ENCODE data around the gene GRIN3B. TPM values are rescaled to one million over a fixed set of nuclear protein-coding genes. Genes with fewer than 3 reads are reported as not detected.

Gene GRIN3B
- total and polyA plus RNA-seq, 9 of the 15 experiments (the other 6 are each of a cell fraction or from before 2014, with no cell fraction given) = 0.06 to 0.95 (median 0.19) TPM; not detected in 6

DNA sequence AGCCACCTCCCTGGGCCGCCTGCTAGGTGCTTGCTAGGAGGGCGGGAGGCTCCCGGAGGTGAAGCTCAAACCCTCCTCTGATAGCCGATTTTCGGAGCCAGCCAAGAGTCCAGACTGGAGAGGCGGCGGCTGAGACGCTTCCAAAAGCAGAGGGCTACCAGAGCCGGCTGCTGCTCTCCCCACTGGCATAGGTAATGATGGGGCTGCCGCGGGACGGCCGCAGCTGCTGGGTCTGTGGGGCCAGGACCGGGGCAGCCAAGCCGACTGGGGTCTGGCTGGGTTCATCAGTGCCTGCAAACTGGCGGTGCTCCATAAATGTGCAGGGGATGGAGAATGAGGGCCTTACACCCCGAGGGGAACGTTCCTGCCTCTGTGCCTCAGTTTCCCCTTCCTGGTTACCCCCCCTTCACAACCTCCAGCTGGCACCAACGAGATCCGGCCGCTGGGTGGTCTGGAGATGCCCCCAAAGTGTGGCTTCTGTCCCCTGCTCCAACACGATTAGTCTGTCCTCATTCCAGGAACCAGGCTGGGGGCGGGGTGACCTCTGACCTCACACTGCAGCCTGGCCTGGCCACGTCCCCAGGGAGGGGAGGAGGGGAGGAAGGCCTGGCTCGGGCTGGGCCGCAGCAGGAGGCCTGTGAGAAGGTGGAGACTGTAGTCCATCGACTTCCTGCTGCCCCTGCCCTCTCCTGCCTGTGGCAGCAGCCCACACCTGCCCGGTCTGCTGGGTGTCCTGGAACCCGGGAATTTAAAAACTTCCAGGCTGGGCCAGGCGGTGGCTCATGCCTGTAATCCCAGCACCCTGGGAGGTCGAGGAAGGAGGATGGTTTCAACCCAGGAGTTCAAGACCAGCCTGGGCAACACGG lies 19.9 kb upstream of the GRIN3B start (continued):
- no peak for TF ChIP-seq HNRNPL (IDR thresholded peaks at IDR 0.05; ENCODE audit: low read depth, low read length)
- TF ChIP-seq DPF2 (IDR thresholded peaks at IDR 0.05) = peak; percentile 84
- 0 out of 2 replicates have a peak, but pooled peaks have one; percentile 16 for TF ChIP-seq ZNF124 (CRISPR knock-in tag; IDR thresholded peaks at IDR 0.05)
- TF ChIP-seq, protein P1, sequence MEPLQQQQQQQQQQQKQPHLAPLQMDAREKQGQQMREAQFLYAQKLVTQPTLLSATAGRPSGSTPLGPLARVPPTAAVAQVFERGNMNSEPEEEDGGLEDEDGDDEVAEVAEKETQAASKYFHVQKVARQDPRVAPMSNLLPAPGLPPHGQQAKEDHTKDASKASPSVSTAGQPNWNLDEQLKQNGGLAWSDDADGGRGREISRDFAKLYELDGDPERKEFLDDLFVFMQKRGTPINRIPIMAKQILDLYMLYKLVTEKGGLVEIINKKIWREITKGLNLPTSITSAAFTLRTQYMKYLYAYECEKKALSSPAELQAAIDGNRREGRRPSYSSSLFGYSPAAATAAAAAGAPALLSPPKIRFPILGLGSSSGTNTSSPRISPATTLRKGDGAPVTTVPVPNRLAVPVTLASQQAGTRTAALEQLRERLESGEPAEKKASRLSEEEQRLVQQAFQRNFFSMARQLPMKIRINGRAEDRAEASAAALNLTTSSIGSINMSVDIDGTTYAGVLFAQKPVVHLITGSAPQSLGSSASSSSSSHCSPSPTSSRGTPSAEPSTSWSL (CRISPR knock-in tag; IDR thresholded peaks at IDR 0.05; ENCODE audit: borderline replicate concordance) = no peak
- TF ChIP-seq KLF6 (CRISPR knock-in tag; IDR thresholded peaks at IDR 0.05; ENCODE audit: borderline replicate concordance) = no peak
- no peak for TF ChIP-seq GTF2F1 (IDR thresholded peaks at IDR 0.05; ENCODE audit: low read depth, low read length)
- TF ChIP-seq, protein P2, sequence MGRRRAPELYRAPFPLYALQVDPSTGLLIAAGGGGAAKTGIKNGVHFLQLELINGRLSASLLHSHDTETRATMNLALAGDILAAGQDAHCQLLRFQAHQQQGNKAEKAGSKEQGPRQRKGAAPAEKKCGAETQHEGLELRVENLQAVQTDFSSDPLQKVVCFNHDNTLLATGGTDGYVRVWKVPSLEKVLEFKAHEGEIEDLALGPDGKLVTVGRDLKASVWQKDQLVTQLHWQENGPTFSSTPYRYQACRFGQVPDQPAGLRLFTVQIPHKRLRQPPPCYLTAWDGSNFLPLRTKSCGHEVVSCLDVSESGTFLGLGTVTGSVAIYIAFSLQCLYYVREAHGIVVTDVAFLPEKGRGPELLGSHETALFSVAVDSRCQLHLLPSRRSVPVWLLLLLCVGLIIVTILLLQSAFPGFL (CRISPR knock-in tag; IDR thresholded peaks at IDR 0.05) = no peak
- no peak for TF ChIP-seq ARID2 (IDR thresholded peaks at IDR 0.05)
- no peak for TF ChIP-seq FOXM1 (IDR thresholded peaks at IDR 0.05; ENCODE audit: low read depth)
- TF ChIP-seq FOXM1 (CRISPR knock-in tag; IDR thresholded peaks at IDR 0.05; ENCODE audit: low read depth) = no peak
- no peak for TF ChIP-seq EWSR1 (IDR thresholded peaks at IDR 0.05; ENCODE audit: borderline replicate concordance, low read depth, partially characterized antibody)
- no peak for TF ChIP-seq ZNF133 (CRISPR knock-in tag; IDR thresholded peaks at IDR 0.05)
- 0 out of 2 replicates have a peak, but pooled peaks have one; percentile 29 for TF ChIP-seq DIDO1 (tag; IDR thresholded peaks at IDR 0.05; ENCODE audit: low read depth)
- TF ChIP-seq, protein P3, sequence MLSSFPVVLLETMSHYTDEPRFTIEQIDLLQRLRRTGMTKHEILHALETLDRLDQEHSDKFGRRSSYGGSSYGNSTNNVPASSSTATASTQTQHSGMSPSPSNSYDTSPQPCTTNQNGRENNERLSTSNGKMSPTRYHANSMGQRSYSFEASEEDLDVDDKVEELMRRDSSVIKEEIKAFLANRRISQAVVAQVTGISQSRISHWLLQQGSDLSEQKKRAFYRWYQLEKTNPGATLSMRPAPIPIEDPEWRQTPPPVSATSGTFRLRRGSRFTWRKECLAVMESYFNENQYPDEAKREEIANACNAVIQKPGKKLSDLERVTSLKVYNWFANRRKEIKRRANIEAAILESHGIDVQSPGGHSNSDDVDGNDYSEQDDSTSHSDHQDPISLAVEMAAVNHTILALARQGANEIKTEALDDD (IDR thresholded peaks at IDR 0.05) = no peak
- TF ChIP-seq KAT8 (IDR thresholded peaks at IDR 0.05; ENCODE audit: low read depth) = no peak
- no peak for TF ChIP-seq SLC30A9 (CRISPR knock-in tag; IDR thresholded peaks at IDR 0.05)
- no peak for TF ChIP-seq SREBF1 (IDR thresholded peaks at IDR 0.05; ENCODE audit: borderline replicate concordance, low read depth, low read length)
- TF ChIP-seq CBX2 (IDR thresholded peaks at IDR 0.05; ENCODE audit: insufficient read depth, low read length, poor library complexity, severe bottlenecking) = no peak
- peak; percentile 45; the same call in 1 of the 2 replicates for TF ChIP-seq PHF8 (IDR thresholded peaks at IDR 0.05; ENCODE audit: borderline replicate concordance, low read length)

Measured in K562 (cell line).